Measurements from ENCODE around the gene OR2B3. TPM values are rescaled to one million over a fixed set of nuclear protein-coding genes. Genes with fewer than 3 reads are reported as not detected.
"Not testable (repeated sequence)": the region's sequence is repeated elsewhere in the genome, so short reads cannot be mapped to it uniquely, and the experiment has no call there.

Gene OR2B3
- polyA plus RNA-seq (ENCODE audit: insufficient read length in 3 of 3): not detected

- DNase-seq (ENCODE audit: low read depth in 3 of 3, low spot score in 2 of 3): no peak
These were observed at the start of gene OR2B3 for GRCh38 chr6:29087213-29087612. OR2B3 (minus strand) TSS chr6:29087313; CDS start chr6:29087248, 65 bp downstream.

GRCh38 chr6:29131691-29132090, 44.6 kb upstream of the OR2B3 start:
- DNase-seq (ENCODE audit: low read depth in 3 of 3, low spot score in 2 of 3): no peak

GRCh38 chr6:29130644-29131043, 43.5 kb upstream of the OR2B3 start:
- DNase-seq (ENCODE audit: low read depth in 3 of 3, low spot score in 2 of 3): no peak

GRCh38 chr6:29129326-29130012, 42.4 kb upstream of the OR2B3 start:
- no peak for DNase-seq (ENCODE audit: low read depth in 3 of 3, low spot score in 2 of 3)

- not testable (repeated sequence) for DNase-seq (ENCODE audit: low read depth in 3 of 3, low spot score in 2 of 3)
These were observed 27.9 kb upstream of the OR2B3 start for GRCh38 chr6:29114964-29115363.

- no peak for DNase-seq (ENCODE audit: low read depth in 3 of 3, low spot score in 2 of 3)
These were observed 25.0 kb upstream of the OR2B3 start for GRCh38 chr6:29112135-29112534.

GRCh38 chr6:29107758-29108157, 20.6 kb upstream of the OR2B3 start, which contains the start of gene OR2J3:
OR2J3 (plus strand) TSS chr6:29108058; CDS start chr6:29111891, 3,833 bp downstream.
- DNase-seq (ENCODE audit: low read depth in 3 of 3, low spot score in 2 of 3): no peak

GRCh38 chr6:29099190-29099589, 12.1 kb upstream of the OR2B3 start, which contains the start of gene OR2J1:
OR2J1 (plus strand) TSS chr6:29099490; CDS start chr6:29100943, 1,453 bp downstream.
- DNase-seq (ENCODE audit: low read depth in 3 of 3, low spot score in 2 of 3): no peak

GRCh38 chr6:29097803-29098202, 10.7 kb upstream of the OR2B3 start:
- no peak for DNase-seq (ENCODE audit: low read depth in 3 of 3, low spot score in 2 of 3)

GRCh38 chr6:29092957-29093356, 5.8 kb upstream of the OR2B3 start:
- DNase-seq (ENCODE audit: low read depth in 3 of 3, low spot score in 2 of 3): no peak

GRCh38 chr6:29082457-29082856, 4.7 kb downstream of the OR2B3 start:
- DNase-seq (ENCODE audit: low read depth in 3 of 3, low spot score in 2 of 3): no peak

GRCh38 chr6:29081312-29081711, 5.8 kb downstream of the OR2B3 start:
- no peak for DNase-seq (ENCODE audit: low read depth in 3 of 3, low spot score in 2 of 3)

- no peak for DNase-seq (ENCODE audit: low read depth in 3 of 3, low spot score in 2 of 3)
These were observed 7.9 kb downstream of the OR2B3 start for GRCh38 chr6:29079203-29079602.

GRCh38 chr6:29071831-29072723, 15.0 kb downstream of the OR2B3 start:
- DNase-seq (ENCODE audit: low read depth in 3 of 3, low spot score in 2 of 3): no peak

GRCh38 chr6:29051680-29052079, 35.4 kb downstream of the OR2B3 start:
- DNase-seq (ENCODE audit: low read depth in 3 of 3, low spot score in 2 of 3): no peak

- DNase-seq (ENCODE audit: low read depth in 3 of 3, low spot score in 2 of 3): no peak
These were observed 42.0 kb downstream of the OR2B3 start, which contains the start of gene OR2W1 for GRCh38 chr6:29045075-29045474. OR2W1 (minus strand) TSS chr6:29045175; CDS start chr6:29045175, 0 bp downstream.

Other genes with a start within 250 kb of the OR2B3 start
- 10 to 100 TPM; 70.2 to 75.6 (median 70.4) TPM for gene TRIM27, start 163.3 kb downstream of the OR2B3 start, polyA plus RNA-seq (ENCODE audit: insufficient read length in 3 of 3)
- 1 to 10 TPM; 6.3 to 8.0 (median 6.5) TPM for gene ZNF311, start 82.0 kb downstream of the OR2B3 start, polyA plus RNA-seq (ENCODE audit: insufficient read length in 3 of 3)
- not detected for gene OR2W1, start 42.1 kb downstream of the OR2B3 start, polyA plus RNA-seq (ENCODE audit: insufficient read length in 3 of 3)
- not detected for gene OR2J1, start 12.2 kb upstream of the OR2B3 start, polyA plus RNA-seq (ENCODE audit: insufficient read length in 3 of 3)
- not detected for gene OR2J3, start 20.7 kb upstream of the OR2B3 start, polyA plus RNA-seq (ENCODE audit: insufficient read length in 3 of 3)
- gene OR2J2, start 83.6 kb upstream of the OR2B3 start, polyA plus RNA-seq (ENCODE audit: insufficient read length in 3 of 3): not detected
- under 1 TPM; 0.04 to 0.08 (median 0.06) TPM for gene OR14J1, start 214.4 kb upstream of the OR2B3 start, polyA plus RNA-seq (ENCODE audit: insufficient read length in 3 of 3)

Data from right renal cortex interstitium (tissue), 3 donors.